Astrocyte (in vitro differentiated cells and primary cell): ENCODE measurements around the gene C2CD4A. TPM values are rescaled to one million over a fixed set of nuclear protein-coding genes. Genes with fewer than 3 reads are reported as not detected.

ENCODE experiments used
- DNase-seq: peaks from one replicate; pipeline ENCODE4 v3.0.0-alpha.2; 2010; ENCODE audit warnings: low read depth
- FAIRE-seq: peaks from 2 replicates; lab custom pipeline; 2011; peaks lifted over from hg19 to GRCh38; lab: Jason Lieb, UNC
- H2AFZ ChIP-seq: 2 replicates; pipeline ENCODE4 v1.6.0; 2012; ENCODE audit warnings: low read depth, low read length, inconsistent platforms
- H3K27ac ChIP-seq: 2 replicates; pipeline ENCODE4 v1.5.1; 2011; ENCODE audit warnings: low read depth, low read length, inconsistent platforms
- H3K27me3 ChIP-seq: 2 replicates; pipeline ENCODE4 v1.6.0; 2011; ENCODE audit warnings: low read length, inconsistent platforms; ENCODE audit not compliant: insufficient read depth
- H3K36me3 ChIP-seq: 2 replicates; pipeline ENCODE4 v1.5.1; 2011; ENCODE audit warnings: low read length, inconsistent platforms; ENCODE audit not compliant: insufficient read depth
- H3K4me1 ChIP-seq: 2 replicates; pipeline ENCODE4 v1.5.1; 2011; ENCODE audit warnings: low read length, inconsistent platforms; ENCODE audit not compliant: insufficient read depth
- H3K4me2 ChIP-seq: 2 replicates; pipeline ENCODE4 v1.6.0; 2012; ENCODE audit warnings: low read length, inconsistent platforms
- H3K4me3 ChIP-seq: 2 replicates; pipeline ENCODE4 v1.5.1; 2011; ENCODE audit warnings: low read depth, mild to moderate bottlenecking, low read length, inconsistent platforms; ENCODE audit not compliant: insufficient read depth
- H3K79me2 ChIP-seq: 2 replicates; pipeline ENCODE4 v1.6.0; 2012; ENCODE audit warnings: mild to moderate bottlenecking, low read length, inconsistent platforms; ENCODE audit not compliant: insufficient read depth
- H3K9ac ChIP-seq: 2 replicates; pipeline ENCODE4 v1.6.0; 2012; ENCODE audit warnings: mild to moderate bottlenecking, low read length, inconsistent platforms
- H3K9me3 ChIP-seq: 2 replicates; pipeline ENCODE4 v1.5.1; 2012; ENCODE audit warnings: low read depth, mild to moderate bottlenecking, low read length, inconsistent platforms; ENCODE audit not compliant: insufficient read depth
- H4K20me1 ChIP-seq: 2 replicates; pipeline ENCODE4 v1.6.0; 2012; ENCODE audit warnings: low read length, inconsistent platforms; ENCODE audit not compliant: insufficient read depth
- H3K27ac Mint-ChIP-seq: one replicate; pipeline ENCODE4 v1.8.0; 2021; ENCODE audit warnings: mild to moderate bottlenecking, mixed read lengths; ENCODE audit not compliant: unreplicated experiment
- H3K27me3 Mint-ChIP-seq: one replicate; pipeline ENCODE4 v1.8.0; 2021; ENCODE audit warnings: low read depth, mixed read lengths; ENCODE audit not compliant: unreplicated experiment
- H3K36me3 Mint-ChIP-seq: one replicate; pipeline ENCODE4 v1.8.0; 2021; ENCODE audit warnings: low read depth, mixed read lengths; ENCODE audit not compliant: unreplicated experiment
- H3K4me1 Mint-ChIP-seq: one replicate; pipeline ENCODE4 v1.8.0; 2021; ENCODE audit warnings: low read depth, mixed read lengths; ENCODE audit not compliant: unreplicated experiment
- H3K4me3 Mint-ChIP-seq: one replicate; pipeline ENCODE4 v1.8.0; 2021; ENCODE audit warnings: mild to moderate bottlenecking, moderate library complexity, mixed read lengths; ENCODE audit not compliant: unreplicated experiment
- H3K9me3 Mint-ChIP-seq: one replicate; pipeline ENCODE4 v1.8.0; 2021; ENCODE audit warnings: mild to moderate bottlenecking, mixed read lengths; ENCODE audit not compliant: unreplicated experiment
- CTCF ChIP-seq: IDR thresholded peaks from 2 replicates; pipeline ENCODE4 v1.5.1; 2011; ENCODE audit warnings: low read depth, mild to moderate bottlenecking, inconsistent platforms, low read length, moderate library complexity; ENCODE audit not compliant: insufficient read depth
- EZH2 ChIP-seq: IDR thresholded peaks from 2 replicates; pipeline ENCODE4 v1.6.1; 2012; ENCODE audit warnings: mild to moderate bottlenecking, low read length, inconsistent platforms; ENCODE audit not compliant: insufficient read depth
- total RNA-seq: library from RNA; stranded (reverse); gene quantifications from 2 replicates; pipeline ENCODE4 v1.2.1, GENCODE V29; 2021

The C2CD4A gene
- total RNA-seq, 1 donor from 2014 or later, result not detected

GRCh38 chr15:62107571-62108121, 40.9 kb downstream of the C2CD4A start:
- H3K4me2 ChIP-seq, result no peak overlapping the region
- Mint-ChIP-seq H3K27me3 (no peaks in the 10 kb centered on the region), H3K4me1 (peaks cover 23% of the 10 kb centered on the region)

GRCh38 chr15:62108411-62108810, 41.6 kb downstream of the C2CD4A start:
- no peak overlapping the region for H3K27ac Mint-ChIP-seq
- FAIRE-seq, result no peak
- DNase-seq, result no peak

More at GRCh38 chr15:62107571-62108121, 40.9 kb downstream of the C2CD4A start:
- Histone ChIP-seq H3K4me1 (peaks cover 17% of the 10 kb centered on the region), H3K4me3 (no peak overlapping the region), H2AFZ (no peak overlapping the region), H3K27me3 (no peaks in the 10 kb centered on the region), H3K9ac (no peak overlapping the region), H3K27ac (no peak overlapping the region), H3K79me2 (no peaks in the 10 kb centered on the region), H3K9me3 (no peaks in the 10 kb centered on the region), H4K20me1 (no peaks in the 10 kb centered on the region), H3K36me3 (no peaks in the 10 kb centered on the region)
- H3K36me3 Mint-ChIP-seq, result no peaks in the 10 kb centered on the region
- H3K27ac Mint-ChIP-seq, result peak overlapping the region; percentile 38
- FAIRE-seq, result no peak
- no peak for TF ChIP-seq CTCF
- no peak for TF ChIP-seq EZH2
- H3K4me3 Mint-ChIP-seq, result no peak overlapping the region
- H3K9me3 Mint-ChIP-seq, result peaks cover 2% of the 10 kb centered on the region
- no peak for DNase-seq

GRCh38 chr15:62109437-62109836, 42.7 kb downstream of the C2CD4A start:
- Histone ChIP-seq H3K27ac (no peak overlapping the region), H2AFZ (no peak overlapping the region), H3K4me1 (peaks cover 24% of the 10 kb centered on the region), H4K20me1 (no peaks in the 10 kb centered on the region), H3K9me3 (no peaks in the 10 kb centered on the region), H3K27me3 (no peaks in the 10 kb centered on the region), H3K36me3 (no peaks in the 10 kb centered on the region), H3K4me2 (no peak overlapping the region), H3K4me3 (no peak overlapping the region), H3K79me2 (no peaks in the 10 kb centered on the region), H3K9ac (no peak overlapping the region)
- TF ChIP-seq EZH2 (no peak), CTCF (no peak)
- H3K36me3 Mint-ChIP-seq, result no peaks in the 10 kb centered on the region
- H3K27ac Mint-ChIP-seq, result no peak overlapping the region
- peaks cover 31% of the 10 kb centered on the region for H3K4me1 Mint-ChIP-seq
- FAIRE-seq (no peak), DNase-seq (no peak)
- H3K9me3 Mint-ChIP-seq, result peaks cover 2% of the 10 kb centered on the region
- no peaks in the 10 kb centered on the region for H3K27me3 Mint-ChIP-seq
- no peak overlapping the region for H3K4me3 Mint-ChIP-seq

More at GRCh38 chr15:62108411-62108810, 41.6 kb downstream of the C2CD4A start:
- Histone ChIP-seq H3K9ac (no peak overlapping the region), H3K4me3 (no peak overlapping the region), H3K79me2 (no peaks in the 10 kb centered on the region), H3K4me1 (peaks cover 24% of the 10 kb centered on the region), H2AFZ (no peak overlapping the region), H3K4me2 (no peak overlapping the region), H3K36me3 (no peaks in the 10 kb centered on the region), H3K27me3 (no peaks in the 10 kb centered on the region), H3K27ac (no peak overlapping the region), H3K9me3 (no peaks in the 10 kb centered on the region), H4K20me1 (no peaks in the 10 kb centered on the region)
- Mint-ChIP-seq H3K9me3 (peaks cover 2% of the 10 kb centered on the region), H3K4me1 (peaks cover 31% of the 10 kb centered on the region), H3K4me3 (no peak overlapping the region), H3K36me3 (no peaks in the 10 kb centered on the region), H3K27me3 (no peaks in the 10 kb centered on the region)
- no peak for TF ChIP-seq EZH2
